Calu3 (cell line): ENCODE measurements around the gene CDYL2. TPM values are rescaled to one million over a fixed set of nuclear protein-coding genes. Genes with fewer than 3 reads are reported as not detected.

Source experiments
- BruUV-seq: library from RNA; stranded (reverse); fragments of 400-500 nt; replicated peaks from 2 replicates; lab custom pipeline; 2021; lab: Mats Ljungman, UMichigan
- CTCF ChIA-PET: fragments of 300-600 bp; sonication (Branson Sonifier 250); formaldehyde crosslinking; loops from one replicate; lab custom pipeline; 2022; ENCODE audit warnings: antibody characterized with exemption; lab: Charles Lee
- DNase-seq: peaks from one replicate; pipeline ENCODE4 v3.0.0; 2022
- H3K27ac Mint-ChIP-seq: one replicate; pipeline ENCODE4 v1.8.0; 2022; ENCODE audit warnings: mixed read lengths; ENCODE audit not compliant: unreplicated experiment
- H3K27me3 Mint-ChIP-seq: one replicate; pipeline ENCODE4 v1.8.0; 2022; ENCODE audit warnings: mixed read lengths; ENCODE audit not compliant: unreplicated experiment
- H3K36me3 Mint-ChIP-seq: one replicate; pipeline ENCODE4 v1.8.0; 2022; ENCODE audit warnings: mild to moderate bottlenecking, moderate library complexity, mixed read lengths; ENCODE audit not compliant: insufficient read depth, unreplicated experiment
- H3K4me1 Mint-ChIP-seq: one replicate; pipeline ENCODE4 v1.8.0; 2022; ENCODE audit warnings: mild to moderate bottlenecking, low read depth, mixed read lengths; ENCODE audit not compliant: unreplicated experiment
- H3K4me3 Mint-ChIP-seq: one replicate; pipeline ENCODE4 v1.8.0; 2022; ENCODE audit warnings: mild to moderate bottlenecking, low read depth, moderate library complexity, mixed read lengths; ENCODE audit not compliant: unreplicated experiment
- H3K9me3 Mint-ChIP-seq: one replicate; pipeline ENCODE4 v1.8.0; 2022; ENCODE audit warnings: low read depth, mixed read lengths; ENCODE audit not compliant: unreplicated experiment
- intact Hi-C: fragments of 100-400 bp; cut with micrococcal nuclease; formaldehyde crosslinking; loops from one replicate; pipeline ENCODE4 v1.10.0; 2022; ENCODE audit not compliant: unreplicated experiment
- total RNA-seq: library from RNA; stranded (reverse); gene quantifications from 2 replicates; pipeline ENCODE4 v1.2.3, GENCODE V29; 2022
- TF ChIP-seq, protein P1 (sequence below): fragments of 200-600 bp; IDR thresholded peaks from one replicate; pipeline ENCODE4 v1.8.0; 2022; ENCODE audit warnings: antibody characterized with exemption; ENCODE audit not compliant: unreplicated experiment

Gene CDYL2
- total RNA-seq, 1 experiment from 2014 or later = 1.0 TPM

DNA sequence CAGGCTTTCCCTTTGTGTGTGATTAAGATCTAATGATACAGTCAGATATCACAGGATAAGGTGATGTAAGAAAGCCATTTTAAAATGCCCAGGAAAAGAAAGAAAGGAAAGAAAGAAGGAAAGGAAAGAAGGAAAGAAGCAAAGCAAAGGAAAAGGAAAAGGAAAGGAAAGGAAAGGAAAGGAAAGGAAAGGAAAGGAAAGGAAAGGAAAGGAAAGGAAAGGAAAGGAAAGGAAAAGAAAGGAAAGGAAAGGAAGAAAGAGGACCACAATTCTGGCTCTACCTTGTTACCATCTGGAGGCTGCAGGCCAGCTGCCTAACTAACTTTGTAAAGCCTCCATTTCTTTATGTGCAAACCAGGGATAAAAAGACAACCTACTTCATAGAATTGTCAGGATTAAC is 132.0 kb downstream of the CDYL2 start:
- no peak overlapping the region for H3K27ac Mint-ChIP-seq
- intact Hi-C loops = no loop called here
- no peaks in the 10 kb centered on the region for H3K36me3 Mint-ChIP-seq
- no TSS peak for BruUV-seq
- no peaks in the 10 kb centered on the region for H3K4me1 Mint-ChIP-seq
- TF ChIP-seq, protein P1, sequence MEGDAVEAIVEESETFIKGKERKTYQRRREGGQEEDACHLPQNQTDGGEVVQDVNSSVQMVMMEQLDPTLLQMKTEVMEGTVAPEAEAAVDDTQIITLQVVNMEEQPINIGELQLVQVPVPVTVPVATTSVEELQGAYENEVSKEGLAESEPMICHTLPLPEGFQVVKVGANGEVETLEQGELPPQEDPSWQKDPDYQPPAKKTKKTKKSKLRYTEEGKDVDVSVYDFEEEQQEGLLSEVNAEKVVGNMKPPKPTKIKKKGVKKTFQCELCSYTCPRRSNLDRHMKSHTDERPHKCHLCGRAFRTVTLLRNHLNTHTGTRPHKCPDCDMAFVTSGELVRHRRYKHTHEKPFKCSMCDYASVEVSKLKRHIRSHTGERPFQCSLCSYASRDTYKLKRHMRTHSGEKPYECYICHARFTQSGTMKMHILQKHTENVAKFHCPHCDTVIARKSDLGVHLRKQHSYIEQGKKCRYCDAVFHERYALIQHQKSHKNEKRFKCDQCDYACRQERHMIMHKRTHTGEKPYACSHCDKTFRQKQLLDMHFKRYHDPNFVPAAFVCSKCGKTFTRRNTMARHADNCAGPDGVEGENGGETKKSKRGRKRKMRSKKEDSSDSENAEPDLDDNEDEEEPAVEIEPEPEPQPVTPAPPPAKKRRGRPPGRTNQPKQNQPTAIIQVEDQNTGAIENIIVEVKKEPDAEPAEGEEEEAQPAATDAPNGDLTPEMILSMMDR = no peak
- no peaks in the 10 kb centered on the region for H3K9me3 Mint-ChIP-seq
- H3K4me3 Mint-ChIP-seq = no peak overlapping the region
- no peaks in the 10 kb centered on the region for H3K27me3 Mint-ChIP-seq
- CTCF ChIA-PET = no interaction called here
- no peak for DNase-seq

DNA sequence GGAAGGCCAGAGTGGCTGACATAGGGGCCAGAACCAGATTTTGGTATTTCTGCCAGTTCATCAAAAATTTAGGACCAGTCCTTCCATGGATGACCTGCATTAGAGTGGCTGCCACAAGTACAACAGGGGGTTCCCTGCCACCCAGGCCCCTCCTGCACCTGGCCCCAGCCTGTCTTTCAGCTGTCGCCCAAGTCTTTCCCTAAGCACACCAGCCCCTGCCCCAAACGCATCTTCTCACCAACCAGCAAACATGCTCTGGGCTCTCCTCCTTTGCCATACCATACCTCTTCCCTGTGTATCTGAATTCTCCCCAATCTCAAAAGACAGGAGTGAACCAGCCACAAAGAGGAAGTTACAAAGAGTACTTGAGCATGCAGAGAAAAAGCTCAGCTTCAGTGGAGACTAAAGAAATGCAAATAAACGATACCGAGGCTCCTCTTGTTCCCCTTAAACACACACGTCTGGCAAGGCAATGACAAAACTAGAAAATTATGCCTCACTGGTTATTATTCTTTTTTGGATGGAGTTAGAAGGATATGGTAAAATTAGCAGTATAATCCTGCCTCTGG is 133.0 kb downstream of the CDYL2 start:
- no peaks in the 10 kb centered on the region for H3K27me3 Mint-ChIP-seq
- CTCF ChIA-PET = no interaction called here
- intact Hi-C loops = no loop called here
- DNase-seq = no peak
- no peak overlapping the region for H3K27ac Mint-ChIP-seq
- no peaks in the 10 kb centered on the region for H3K36me3 Mint-ChIP-seq
- BruUV-seq = no TSS peak
- H3K4me1 Mint-ChIP-seq = no peaks in the 10 kb centered on the region
- H3K4me3 Mint-ChIP-seq = no peak overlapping the region
- H3K9me3 Mint-ChIP-seq = no peaks in the 10 kb centered on the region
- TF ChIP-seq, protein P1 = no peak

DNA sequence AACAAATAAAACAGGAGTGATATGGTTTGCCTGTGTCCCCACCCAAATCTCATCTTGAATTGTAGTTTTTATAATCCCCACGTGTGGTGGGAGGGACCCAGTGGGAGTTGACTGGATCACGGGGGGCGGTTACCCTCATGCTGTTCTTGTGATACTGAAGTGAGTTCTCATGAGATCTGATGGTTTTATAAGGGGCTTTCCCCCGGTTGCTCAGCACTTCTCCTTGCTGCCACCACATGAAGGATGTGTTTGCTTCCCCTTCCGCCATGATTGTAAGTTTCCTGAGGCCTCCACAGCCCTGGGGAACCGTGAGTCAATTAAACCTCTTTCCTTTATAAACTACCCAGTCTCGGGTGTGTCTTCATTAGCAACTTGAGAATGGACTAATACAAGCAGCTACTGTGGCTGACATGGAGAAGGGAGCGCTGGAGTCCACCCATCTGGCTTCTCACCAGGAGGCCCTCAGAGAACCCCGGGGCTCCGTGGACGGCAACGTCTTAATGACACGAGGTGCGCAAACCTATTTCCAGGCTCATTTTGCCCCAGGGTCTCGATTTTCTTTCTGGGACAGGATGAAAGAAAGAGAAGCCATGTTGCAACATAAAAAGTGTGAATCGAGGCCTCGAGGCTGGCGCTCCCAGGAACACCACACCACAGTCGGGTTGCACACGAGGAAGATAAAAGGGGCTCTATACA is 134.1 kb downstream of the CDYL2 start:
- no peaks in the 10 kb centered on the region for H3K4me1 Mint-ChIP-seq

DNA sequence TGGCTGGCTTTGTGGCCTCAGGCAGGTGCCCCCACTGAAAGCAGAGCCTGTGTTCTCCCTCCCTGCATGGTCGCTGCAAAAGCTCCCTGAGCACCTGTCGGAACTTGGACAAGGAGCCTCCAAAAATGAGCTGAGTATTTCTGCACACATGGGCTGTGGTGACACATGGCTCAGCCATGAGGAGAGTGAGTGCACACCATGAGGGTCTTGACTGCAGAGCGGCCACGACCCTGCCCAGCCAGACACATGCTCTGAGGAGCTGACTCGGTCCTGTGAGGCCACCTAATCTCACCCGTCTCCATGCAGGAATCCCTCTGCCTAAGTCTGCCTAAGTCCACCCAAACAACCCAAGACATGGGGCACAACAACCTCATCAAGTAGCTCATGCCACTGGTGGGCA is 134.7 kb downstream of the CDYL2 start:
- TF ChIP-seq, protein P1 = no peak
- intact Hi-C loops = no loop called here
- H3K27ac Mint-ChIP-seq = no peak overlapping the region
- CTCF ChIA-PET = no interaction called here
- no peak overlapping the region for H3K4me3 Mint-ChIP-seq
- BruUV-seq = no TSS peak
- no peak for DNase-seq
- peaks cover 2% of the 10 kb centered on the region for H3K9me3 Mint-ChIP-seq
- no peaks in the 10 kb centered on the region for H3K27me3 Mint-ChIP-seq
- no peaks in the 10 kb centered on the region for H3K4me1 Mint-ChIP-seq
- no peaks in the 10 kb centered on the region for H3K36me3 Mint-ChIP-seq

More for the DNA sequence above, 134.1 kb downstream of the CDYL2 start:
- DNase-seq = no peak
- CTCF ChIA-PET = no interaction called here
- TF ChIP-seq, protein P1 = no peak
- no TSS peak for BruUV-seq
- no peak overlapping the region for H3K4me3 Mint-ChIP-seq
- H3K9me3 Mint-ChIP-seq = no peaks in the 10 kb centered on the region
- intact Hi-C loops = no loop called here
- no peak overlapping the region for H3K27ac Mint-ChIP-seq
- H3K27me3 Mint-ChIP-seq = no peaks in the 10 kb centered on the region
- no peaks in the 10 kb centered on the region for H3K36me3 Mint-ChIP-seq
